DLD1 (cell line): ENCODE measurements around the gene DRAXIN.

Experiments
- in situ Hi-C: cut with HindIII; loops from 2 replicates; pipeline ENCODE4 v1.10.0; 2017; ENCODE audit warnings: low sequenced_read_pairs

Gene DRAXIN

GRCh38 chr1:11706292-11706691 lies 14.8 kb downstream of the DRAXIN start:
- in situ Hi-C loops, result no loop called here

DNA sequence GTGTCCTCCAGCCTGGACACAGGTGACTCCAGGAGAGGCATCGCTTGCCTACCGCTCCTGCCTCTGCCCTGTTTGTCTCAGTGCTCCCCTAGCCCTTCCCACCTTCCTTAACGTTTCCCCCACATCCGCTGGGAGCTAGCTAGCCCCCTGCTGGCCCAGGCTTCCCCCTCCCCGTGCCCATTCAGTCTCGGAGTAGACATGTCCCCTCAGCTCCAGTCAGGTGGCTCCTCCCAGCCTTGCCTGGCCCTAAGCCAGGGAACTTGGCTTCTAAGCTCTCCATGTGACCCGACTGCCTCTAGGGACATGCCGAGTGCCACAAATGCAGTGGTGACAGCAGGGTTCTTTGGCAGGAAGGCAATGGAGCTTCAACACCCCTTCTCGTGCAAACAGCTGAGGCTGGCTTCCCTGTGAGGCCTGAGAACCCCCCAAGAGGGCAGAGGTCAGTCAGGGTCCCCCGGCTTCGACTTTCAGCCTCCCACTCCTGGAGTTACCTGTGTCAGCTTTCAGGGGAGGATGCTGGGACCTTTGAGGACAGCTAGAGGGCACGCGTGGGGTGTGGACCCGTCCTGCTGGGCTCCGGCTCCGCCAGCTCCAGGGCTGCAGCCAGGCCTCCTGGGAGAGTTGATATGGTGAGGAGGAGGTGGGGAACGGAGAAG lies 16.2 kb downstream of the DRAXIN start:
- in situ Hi-C loops, result no loop called here

- in situ Hi-C loops, result no loop called here
Observed at GRCh38 chr1:11708554-11709350, 17.2 kb downstream of the DRAXIN start.

- in situ Hi-C loops, result loop anchor here (10.0 kb wide), 1 partner anchor 47 kb away; the partner anchor contains the start of gene FBXO6
Observed at GRCh38 chr1:11711490-11711889, 20.0 kb downstream of the DRAXIN start.

GRCh38 chr1:11712285-11712684 lies 20.8 kb downstream of the DRAXIN start:
- in situ Hi-C loops, result loop anchor here (10.0 kb wide), 1 partner anchor 47 kb away; the partner anchor contains the start of gene FBXO6

- in situ Hi-C loops, result loop anchor here (10.0 kb wide), 1 partner anchor 48 kb away; the partner anchor contains the start of gene FBXO6
Observed at GRCh38 chr1:11713095-11713494, 21.6 kb downstream of the DRAXIN start.

DNA sequence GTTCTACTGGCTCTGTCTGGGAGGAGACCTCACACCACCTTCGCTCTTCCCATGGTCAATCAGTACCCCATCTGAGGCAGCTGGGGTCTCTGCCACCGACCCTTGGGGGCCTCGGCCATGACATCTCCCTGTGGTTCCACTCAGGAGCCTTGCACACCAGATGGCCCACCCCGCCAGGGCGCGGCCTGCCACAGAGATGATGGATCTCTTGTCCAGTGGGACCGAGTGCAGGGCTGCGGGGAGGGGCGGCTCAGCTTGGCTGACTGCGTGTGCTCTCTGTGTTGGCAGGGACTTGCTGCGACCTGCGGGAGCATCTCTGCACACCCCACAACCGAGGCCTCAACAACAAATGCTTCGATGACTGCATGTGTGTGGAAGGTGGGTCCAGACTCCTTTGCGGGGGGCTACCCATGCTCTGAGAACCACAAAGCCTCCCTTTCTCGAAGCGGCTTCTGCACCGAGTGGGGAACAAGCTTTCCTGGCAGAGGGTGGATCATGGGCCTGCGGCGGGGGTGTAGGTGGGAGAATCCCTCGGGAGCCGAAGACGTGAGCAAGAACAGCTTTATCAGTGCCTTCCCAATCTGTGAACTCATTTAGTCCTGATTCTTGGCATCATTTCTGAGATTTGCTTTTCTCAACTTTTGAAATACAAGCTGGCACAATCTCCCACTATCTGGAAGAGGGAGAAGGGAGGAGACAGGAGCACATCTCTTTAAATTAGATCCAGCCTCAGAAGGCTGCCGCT lies 23.5 kb downstream of the DRAXIN start:
- in situ Hi-C loops, result loop anchor here (10.0 kb wide), 1 partner anchor 50 kb away; the partner anchor contains the start of gene FBXO6

DNA sequence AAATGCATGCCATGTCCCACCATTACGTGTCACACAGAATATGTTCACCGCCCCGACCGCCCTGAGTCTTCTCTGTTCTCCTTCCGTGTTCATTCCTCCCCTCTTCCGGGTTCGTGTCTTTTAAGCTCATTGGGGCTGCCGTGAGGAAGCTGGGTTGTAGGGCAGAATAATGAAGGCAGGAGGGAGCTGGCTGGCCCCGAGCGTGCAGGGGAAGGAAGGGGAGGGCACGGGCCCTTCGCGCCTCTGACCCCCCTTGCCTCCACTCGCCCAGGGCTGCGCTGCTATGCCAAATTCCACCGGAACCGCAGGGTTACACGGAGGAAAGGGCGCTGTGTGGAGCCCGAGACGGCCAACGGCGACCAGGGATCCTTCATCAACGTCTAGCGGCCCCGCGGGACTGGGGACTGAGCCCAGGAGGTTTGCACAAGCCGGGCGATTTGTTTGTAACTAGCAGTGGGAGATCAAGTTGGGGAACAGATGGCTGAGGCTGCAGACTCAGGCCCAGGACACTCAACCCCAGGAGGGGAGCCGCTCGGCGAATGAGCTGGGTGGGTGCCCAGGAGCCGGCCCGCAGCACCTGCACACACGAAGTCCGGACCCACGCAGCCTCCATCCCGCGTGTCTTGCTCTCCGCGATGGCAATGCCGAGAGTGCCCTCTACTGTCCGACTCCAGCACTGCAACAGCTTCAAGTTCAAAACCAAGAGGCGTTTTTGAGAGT lies 28.0 kb downstream of the DRAXIN start:
- in situ Hi-C loops, result loop anchor here (10.0 kb wide), 1 partner anchor 55 kb away; the partner anchor contains the start of gene FBXO6

DNA sequence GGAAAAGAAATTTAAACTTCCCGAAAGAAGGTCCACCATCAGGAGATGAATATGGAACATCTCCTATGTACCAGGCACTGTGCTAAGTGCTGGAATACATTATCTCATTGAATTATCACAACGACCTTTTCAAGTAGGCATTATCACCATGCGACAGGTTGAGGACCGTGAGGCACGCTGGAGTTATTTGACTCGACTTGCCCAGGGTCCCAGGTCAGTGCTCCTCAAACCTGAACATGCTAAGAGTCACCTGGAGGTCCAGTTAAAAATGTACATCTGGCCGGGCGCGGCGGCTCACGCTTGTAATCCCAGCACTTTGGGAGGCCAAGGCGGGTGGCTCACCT lies 28.5 kb downstream of the DRAXIN start:
- in situ Hi-C loops, result no loop called here

DNA sequence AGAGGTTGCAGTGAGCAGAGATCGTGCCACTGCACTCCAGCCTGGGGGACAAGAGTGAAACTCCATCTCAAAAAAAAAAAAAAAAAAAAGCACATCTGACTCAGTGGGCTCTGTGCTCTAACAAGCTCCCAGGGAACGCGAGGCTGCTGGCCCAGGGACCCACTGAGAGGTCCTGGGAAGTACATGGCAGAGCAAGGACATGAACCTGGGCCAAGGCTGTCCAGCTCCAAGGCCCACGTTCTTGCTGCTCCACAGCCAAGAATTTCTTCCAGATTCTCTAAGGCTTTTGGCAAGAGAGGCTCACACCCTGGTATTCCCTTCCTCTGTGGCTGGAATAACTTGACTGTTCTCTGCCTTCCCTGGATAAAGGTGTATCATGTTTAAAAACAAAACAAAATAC lies 29.0 kb downstream of the DRAXIN start:
- in situ Hi-C loops, result no loop called here

DNA sequence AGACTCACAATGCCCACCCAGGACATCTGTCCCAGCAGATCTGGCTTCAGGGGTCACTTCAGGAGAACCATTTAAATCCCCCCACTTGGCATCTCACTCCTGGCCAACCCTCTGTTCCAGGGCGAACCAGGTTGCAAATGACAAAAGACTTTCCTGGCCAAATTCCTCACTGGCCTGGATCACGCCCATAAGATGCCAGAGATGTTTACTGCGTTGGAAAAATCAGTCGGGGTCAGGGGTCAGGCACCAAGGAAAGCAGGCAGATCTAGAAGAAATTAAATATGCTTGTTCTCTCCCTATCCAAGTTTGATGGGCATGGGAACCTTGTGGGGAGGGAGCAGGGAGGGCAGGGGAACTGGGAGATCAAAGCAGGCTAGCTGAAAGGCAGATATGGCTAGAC lies 29.8 kb downstream of the DRAXIN start:
- in situ Hi-C loops, result no loop called here

GRCh38 chr1:11722538-11722937 lies 31.0 kb downstream of the DRAXIN start:
- in situ Hi-C loops, result no loop called here

DNA sequence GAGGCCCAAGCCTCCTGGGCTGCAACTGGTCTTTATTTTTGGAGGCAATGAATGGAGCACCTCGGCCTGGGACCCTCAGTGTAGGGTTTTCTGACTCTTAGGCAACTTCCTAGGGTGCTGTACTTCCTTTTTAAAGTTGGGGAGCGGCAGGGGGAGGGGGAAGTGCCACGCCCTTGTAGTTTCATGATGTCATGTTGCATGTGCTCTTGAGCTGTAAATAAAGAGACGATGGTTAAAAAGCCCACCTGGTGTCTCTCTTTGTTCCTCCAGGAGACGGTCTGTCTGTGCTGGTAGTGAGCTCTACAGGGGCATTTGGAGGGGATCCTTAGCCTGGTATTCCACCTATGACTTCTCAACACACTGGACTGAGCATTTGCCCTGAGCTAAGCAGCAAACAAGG lies 34.1 kb downstream of the DRAXIN start:
- in situ Hi-C loops, result no loop called here

- in situ Hi-C loops, result no loop called here
Observed at GRCh38 chr1:11727119-11727518, 35.6 kb downstream of the DRAXIN start.

DNA sequence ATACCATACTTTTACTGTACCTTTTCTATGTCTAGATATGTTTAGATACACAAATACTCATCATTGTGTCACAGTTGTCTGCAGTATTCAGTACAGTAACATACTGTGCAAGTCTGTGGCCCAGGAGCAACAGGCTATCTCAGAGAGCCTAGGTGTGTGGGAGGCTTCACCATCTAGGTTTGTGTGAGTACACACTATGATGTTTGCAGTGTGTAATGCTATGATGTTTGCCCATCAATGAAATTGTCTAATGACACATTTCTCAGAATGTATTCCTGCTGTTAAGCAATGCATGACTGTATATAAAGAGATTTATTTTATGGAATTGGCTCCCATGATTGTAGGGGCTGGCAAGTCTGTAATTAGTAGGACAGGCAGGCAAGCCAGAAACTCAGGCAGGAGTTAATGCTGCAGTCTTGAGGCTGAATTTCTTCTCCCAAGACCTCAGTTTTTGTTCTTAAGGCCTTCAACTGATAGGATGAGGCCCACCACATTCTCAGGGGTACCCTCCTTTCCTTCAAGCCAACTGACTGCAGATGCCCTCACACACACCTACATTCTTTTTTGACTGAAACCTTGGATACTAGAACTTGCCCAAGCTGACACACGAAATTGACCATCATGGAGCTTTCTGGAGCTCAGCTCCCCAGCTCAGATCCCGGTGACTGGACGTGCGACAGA lies 36.8 kb downstream of the DRAXIN start:
- in situ Hi-C loops, result no loop called here

- in situ Hi-C loops, result no loop called here
Observed at GRCh38 chr1:11729155-11729497, 37.6 kb downstream of the DRAXIN start.

DNA sequence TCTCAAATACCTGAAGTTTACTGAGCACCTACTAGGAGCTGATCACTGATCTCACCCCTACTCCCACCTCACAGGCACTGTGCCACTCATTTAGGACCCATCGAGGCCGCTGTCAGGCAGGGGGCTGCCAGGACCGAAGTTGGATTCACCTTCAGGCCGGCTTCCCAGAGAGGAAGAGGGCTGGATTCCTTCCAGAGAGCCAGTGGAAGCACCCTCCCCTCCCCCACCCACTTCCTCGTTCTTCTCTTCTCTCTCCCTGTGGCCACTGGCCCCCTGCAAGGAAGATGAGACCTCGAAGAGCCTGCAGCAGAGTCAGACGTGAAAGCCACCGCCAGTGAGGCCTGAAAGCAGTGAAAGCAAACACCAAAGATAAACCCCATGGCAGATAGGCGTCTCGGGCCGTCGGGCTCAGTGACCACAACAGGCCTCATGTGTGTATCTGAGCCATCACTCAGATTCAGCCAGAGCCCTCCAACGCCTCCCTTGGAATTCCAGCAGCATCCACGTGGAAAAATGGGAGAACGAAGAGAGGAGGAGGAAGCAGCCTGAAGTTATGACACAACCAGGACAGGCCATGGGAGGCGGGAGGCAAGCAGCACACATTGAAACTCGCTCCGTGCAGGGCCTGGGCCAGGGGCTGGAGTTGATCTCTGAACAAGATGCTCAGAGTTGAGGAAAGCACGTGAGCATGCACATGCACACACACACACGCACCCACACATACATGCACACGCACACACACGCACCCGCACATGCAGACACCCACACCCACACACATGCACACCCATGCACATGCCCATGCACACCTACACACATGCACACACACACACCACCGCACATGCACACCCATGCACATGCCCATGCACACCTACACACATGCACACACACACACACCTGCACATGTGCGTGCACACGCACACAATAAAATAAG lies 38.3 kb downstream of the DRAXIN start:
- in situ Hi-C loops, result no loop called here

DNA sequence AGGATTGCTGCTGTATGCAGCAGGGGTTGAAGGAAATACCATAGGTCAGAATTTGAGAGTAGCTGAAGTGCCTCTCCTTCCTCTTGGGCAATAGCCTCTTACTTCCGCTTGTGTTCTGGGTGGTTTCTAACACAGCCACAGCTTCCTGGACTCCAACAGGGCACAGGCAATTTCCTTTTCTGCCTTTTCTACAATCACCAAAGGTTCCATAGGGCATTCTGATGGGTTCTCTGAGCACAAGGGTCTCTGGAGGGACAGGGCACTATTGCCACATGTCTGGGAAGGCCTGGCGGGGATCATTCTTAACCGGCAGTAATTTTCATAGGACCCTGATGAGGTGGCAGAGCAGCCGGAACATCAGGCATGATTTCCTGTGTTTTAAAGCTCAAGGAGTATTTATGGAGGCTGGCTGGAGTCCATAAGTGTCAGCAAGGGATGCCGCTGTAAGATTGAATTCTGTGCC lies 39.0 kb downstream of the DRAXIN start:
- in situ Hi-C loops, result no loop called here

DNA sequence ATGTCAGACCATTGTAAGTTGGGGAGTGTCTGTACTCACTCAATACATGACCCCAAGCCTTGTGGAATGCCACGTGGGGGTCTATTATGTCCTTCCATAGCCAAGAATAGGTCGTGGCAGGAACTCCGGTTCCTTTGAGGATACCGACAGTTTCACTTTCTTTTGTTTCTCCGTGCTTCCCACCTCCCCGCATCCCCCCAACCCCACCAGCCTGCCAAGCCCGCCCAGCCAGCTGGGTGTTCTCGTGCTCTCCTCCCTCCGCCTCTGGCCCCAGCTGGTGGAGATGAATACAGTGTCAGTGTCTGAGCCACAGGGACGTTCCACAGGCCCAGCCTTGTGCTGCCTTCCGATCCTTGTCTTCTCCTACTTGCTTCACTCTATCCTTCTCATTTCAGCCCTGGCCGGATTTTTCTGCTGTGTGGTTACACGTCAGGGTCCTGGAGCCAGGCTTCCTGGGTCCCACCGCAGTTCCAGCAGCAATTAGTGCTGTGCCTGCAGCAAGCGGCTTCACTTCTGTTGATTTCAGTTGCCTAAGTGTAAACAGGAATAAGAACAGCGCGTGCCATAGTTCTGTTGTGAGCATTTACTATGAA lies 40.3 kb downstream of the DRAXIN start:
- in situ Hi-C loops, result no loop called here
